ENCODE results near the gene SLC39A3. TPM values are rescaled to one million over a fixed set of nuclear protein-coding genes. Genes with fewer than 3 reads are reported as not detected.

The SLC39A3 gene
- total RNA-seq, 1 experiment from 2014 or later, result 87.4 TPM

DNA sequence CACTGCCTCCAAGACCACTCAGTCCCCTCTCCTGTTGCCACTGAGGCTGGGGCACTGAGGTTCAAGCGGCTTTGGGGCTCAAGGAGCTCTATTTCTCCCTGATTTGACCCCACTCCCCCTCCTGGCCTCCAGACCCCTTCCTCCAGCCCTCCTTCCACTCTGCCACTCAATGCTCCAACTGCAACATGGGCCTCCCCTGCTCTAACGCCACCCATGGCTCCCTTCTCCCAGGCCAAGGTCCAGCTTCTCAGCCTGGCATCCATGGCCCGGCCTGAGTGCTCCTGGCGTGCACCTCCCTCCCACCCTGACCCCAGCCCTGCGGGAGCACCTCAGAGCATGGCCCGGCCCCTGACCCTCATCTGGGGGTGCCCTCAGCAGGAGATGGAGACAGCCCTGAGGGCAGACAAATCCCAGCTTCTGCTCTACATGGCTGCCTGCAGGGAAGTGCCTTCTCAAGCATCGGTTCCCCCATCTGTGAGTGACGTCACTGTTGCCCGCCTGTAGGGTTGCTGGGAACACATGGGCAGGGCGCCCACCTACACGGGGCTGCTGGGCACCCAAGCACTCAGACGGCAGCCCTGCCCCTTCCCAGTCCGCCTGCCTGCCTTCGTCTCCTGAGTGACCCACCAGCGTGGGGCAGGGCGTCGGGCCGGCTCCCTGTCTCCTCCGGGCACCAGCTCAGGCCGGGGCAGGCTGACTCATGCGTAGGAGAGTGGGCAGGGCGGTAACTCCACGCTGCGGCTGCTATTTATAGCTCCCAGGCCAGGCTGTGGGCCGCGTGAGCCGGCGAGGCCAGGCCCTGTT is 17.1 kb downstream of the SLC39A3 start:
- peaks cover 20% of the 10 kb centered on the region for H3K4me1 ChIP-seq (ENCODE audit: insufficient read depth, low read length)
- no peaks in the 10 kb centered on the region for H4K20me1 ChIP-seq (ENCODE audit: low read length)
- no peak overlapping the region for H2AFZ ChIP-seq (ENCODE audit: low read length)
- no peak for TF ChIP-seq EZH2 (IDR thresholded peaks at IDR 0.05; ENCODE audit: low read length, unreplicated experiment)
- TF ChIP-seq, protein P1, sequence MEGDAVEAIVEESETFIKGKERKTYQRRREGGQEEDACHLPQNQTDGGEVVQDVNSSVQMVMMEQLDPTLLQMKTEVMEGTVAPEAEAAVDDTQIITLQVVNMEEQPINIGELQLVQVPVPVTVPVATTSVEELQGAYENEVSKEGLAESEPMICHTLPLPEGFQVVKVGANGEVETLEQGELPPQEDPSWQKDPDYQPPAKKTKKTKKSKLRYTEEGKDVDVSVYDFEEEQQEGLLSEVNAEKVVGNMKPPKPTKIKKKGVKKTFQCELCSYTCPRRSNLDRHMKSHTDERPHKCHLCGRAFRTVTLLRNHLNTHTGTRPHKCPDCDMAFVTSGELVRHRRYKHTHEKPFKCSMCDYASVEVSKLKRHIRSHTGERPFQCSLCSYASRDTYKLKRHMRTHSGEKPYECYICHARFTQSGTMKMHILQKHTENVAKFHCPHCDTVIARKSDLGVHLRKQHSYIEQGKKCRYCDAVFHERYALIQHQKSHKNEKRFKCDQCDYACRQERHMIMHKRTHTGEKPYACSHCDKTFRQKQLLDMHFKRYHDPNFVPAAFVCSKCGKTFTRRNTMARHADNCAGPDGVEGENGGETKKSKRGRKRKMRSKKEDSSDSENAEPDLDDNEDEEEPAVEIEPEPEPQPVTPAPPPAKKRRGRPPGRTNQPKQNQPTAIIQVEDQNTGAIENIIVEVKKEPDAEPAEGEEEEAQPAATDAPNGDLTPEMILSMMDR (conservative IDR thresholded peaks at IDR 0.05; ENCODE audit: low read depth, low read length), result no peak
- peak; percentile 87 for ATAC-seq
- H3K27ac ChIP-seq (ENCODE audit: low read length), result no peak overlapping the region
- H3K4me3 ChIP-seq (ENCODE audit: low read length), result no peak overlapping the region
- 0 out of 2 replicates have a peak overlapping the region, but pooled peaks have one; percentile 23 for H3K9ac ChIP-seq (ENCODE audit: low read length)
- no peaks in the 10 kb centered on the region for H3K9me3 ChIP-seq (ENCODE audit: low read length)
- CTCF ChIA-PET, result interaction anchor here (1.5 kb wide), 1 partner anchor 74 kb away, joined by 8 read pairs; no protein-coding TSS in a partner anchor
- POLR2A ChIA-PET (ENCODE audit: unreplicated experiment), result interaction anchor here (0.5 kb wide), 1 partner anchor 247 kb away, joined by 18 read pairs; the partner anchor contains the start of gene GADD45B
- no peaks in the 10 kb centered on the region for H3K79me2 ChIP-seq (ENCODE audit: low read length)
- no peaks in the 10 kb centered on the region for H3K36me3 ChIP-seq (ENCODE audit: low read depth, low read length)
- intact Hi-C loops (cut with micrococcal nuclease), result no loop called here
- peak overlapping the region; percentile 56 for H3K4me2 ChIP-seq (ENCODE audit: low read length)
- H3K9me2 ChIP-seq (replicated peaks; ENCODE audit: low read length), result no peaks in the 10 kb centered on the region
- no TSS peak for BruUV-seq (replicated peaks)
- DNase-seq, result peak; percentile 54
- H3F3A ChIP-seq (ENCODE audit: low read length, unreplicated experiment), result no peaks in the 10 kb centered on the region
- no peaks in the 10 kb centered on the region for H3K27me3 ChIP-seq (ENCODE audit: low read length)

DNA sequence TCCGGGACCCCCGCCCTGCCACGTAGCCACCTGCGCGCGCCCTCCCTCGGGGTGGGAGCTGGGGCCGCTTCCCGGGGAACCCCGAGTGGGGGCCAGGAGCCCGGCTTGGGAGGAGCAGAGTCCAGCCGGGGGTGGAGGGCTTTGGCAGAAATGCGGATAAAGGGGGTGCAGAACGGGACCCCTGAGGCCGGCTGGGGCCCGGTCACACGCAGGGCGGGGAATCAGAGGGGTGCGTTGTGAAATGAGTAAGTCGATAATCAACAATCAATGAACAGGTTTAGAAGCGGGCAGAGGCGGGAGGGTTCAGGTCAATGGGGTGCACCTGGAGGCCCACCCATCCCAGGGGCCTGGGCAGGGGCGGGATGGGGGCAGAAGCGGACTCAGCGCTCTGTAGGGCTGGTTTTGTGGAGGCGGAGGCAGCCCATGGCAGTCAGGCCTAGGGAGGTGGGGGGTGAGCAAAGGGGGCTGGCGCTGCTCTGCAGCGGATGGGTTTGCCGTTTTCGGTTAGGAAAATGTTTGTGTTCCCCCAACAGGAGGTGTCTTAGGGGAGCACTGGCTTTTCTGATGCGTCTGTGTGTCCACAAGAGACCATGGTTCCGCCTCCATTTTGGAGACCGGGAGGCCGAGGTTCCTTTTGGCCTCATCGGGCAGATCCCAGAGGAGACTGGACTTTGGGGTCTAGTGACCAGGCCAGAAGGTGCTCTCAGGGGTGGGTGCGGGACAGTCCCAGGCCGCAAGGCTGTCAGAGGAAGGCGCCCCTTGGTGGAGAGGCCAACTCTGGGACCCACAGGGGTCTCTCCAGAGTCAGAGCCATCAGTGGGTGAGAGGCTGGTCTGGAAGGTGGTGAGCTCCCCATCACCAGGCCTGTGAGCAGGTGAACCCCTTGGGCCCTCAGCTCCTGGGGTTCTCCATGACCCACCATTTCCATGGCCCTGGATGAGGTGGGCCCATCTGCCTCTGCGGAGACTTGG is 18.0 kb downstream of the SLC39A3 start:
- TF ChIP-seq EZH2 (IDR thresholded peaks at IDR 0.05; ENCODE audit: low read length, unreplicated experiment) (no peak), EZH2phosphoT487 (IDR thresholded peaks at IDR 0.05; ENCODE audit: borderline replicate concordance, low read length) (no peak)
- TF ChIP-seq, protein P1 (conservative IDR thresholded peaks at IDR 0.05; ENCODE audit: low read depth, low read length), result no peak
- no peaks in the 10 kb centered on the region for H3K79me2 ChIP-seq (ENCODE audit: low read length)
- no peaks in the 10 kb centered on the region for H3K9me2 ChIP-seq (replicated peaks; ENCODE audit: low read length)
- H4K20me1 ChIP-seq (ENCODE audit: low read length), result no peaks in the 10 kb centered on the region
- peak overlapping the region; percentile 34 for H3K4me2 ChIP-seq (ENCODE audit: low read length)
- intact Hi-C loops (cut with micrococcal nuclease), result no loop called here
- ChIA-PET POLR2A (ENCODE audit: unreplicated experiment) (no interaction called here), CTCF (no interaction called here)
- no TSS peak for BruUV-seq (replicated peaks)
- H2AFZ ChIP-seq (ENCODE audit: low read length), result no peak overlapping the region
- H3F3A ChIP-seq (ENCODE audit: low read length, unreplicated experiment), result no peaks in the 10 kb centered on the region
- no peaks in the 10 kb centered on the region for H3K36me3 ChIP-seq (ENCODE audit: low read depth, low read length)
- ATAC-seq (no peak), DNase-seq (no peak)
- no peaks in the 10 kb centered on the region for H3K27me3 ChIP-seq (ENCODE audit: low read length)
- peak overlapping the region; percentile 46 for H3K4me3 ChIP-seq (ENCODE audit: low read length)
- no peak overlapping the region for H3K27ac ChIP-seq (ENCODE audit: low read length)
- no peak overlapping the region for H3K9ac ChIP-seq (ENCODE audit: low read length)
- peaks cover 12% of the 10 kb centered on the region for H3K4me1 ChIP-seq (ENCODE audit: insufficient read depth, low read length)
- no peaks in the 10 kb centered on the region for H3K9me3 ChIP-seq (ENCODE audit: low read length)
